Osteoblast (primary cell): Measurements from ENCODE around the gene ACAT2. TPM values are rescaled to one million over a fixed set of nuclear protein-coding genes. Genes with fewer than 3 reads are reported as not detected.

Source experiments
- DNase-seq: peaks from one replicate; pipeline ENCODE4 v3.0.0; 2011; ENCODE audit warnings: low spot score, mixed read lengths; ENCODE audit not compliant: insufficient read length; ENCODE audit errors: missing footprints
- H2AFZ ChIP-seq: 2 replicates; pipeline ENCODE4 v1.6.0; 2011; ENCODE audit warnings: mild to moderate bottlenecking, low read length
- H3K27ac ChIP-seq: 2 replicates; pipeline ENCODE4 v1.5.1; 2011; ENCODE audit warnings: mild to moderate bottlenecking, low read depth, low read length, moderate library complexity
- H3K27me3 ChIP-seq: 2 replicates; pipeline ENCODE4 v1.6.0; 2012; ENCODE audit warnings: mild to moderate bottlenecking, control low read depth, inconsistent platforms, low read length, moderate library complexity; ENCODE audit not compliant: insufficient read depth
- H3K36me3 ChIP-seq: 2 replicates; pipeline ENCODE4 v1.5.1; 2011; ENCODE audit warnings: mild to moderate bottlenecking, low read length, control low read depth, moderate library complexity; ENCODE audit not compliant: insufficient read depth
- H3K4me1 ChIP-seq: 2 replicates; pipeline ENCODE4 v1.5.1; 2011; ENCODE audit warnings: mild to moderate bottlenecking, low read length, control low read depth, moderate library complexity; ENCODE audit not compliant: insufficient read depth
- H3K4me2 ChIP-seq: 2 replicates; pipeline ENCODE4 v1.6.0; 2011; ENCODE audit warnings: mild to moderate bottlenecking, low read length; ENCODE audit not compliant: insufficient read depth
- H3K4me3 ChIP-seq: fragments of 200-600 bp; sonication (generic); 3 replicates; pipeline ENCODE4 v1.5.1; 2012; ENCODE audit warnings: mild to moderate bottlenecking, low read length, inconsistent platforms; ENCODE audit not compliant: insufficient read depth
- H3K79me2 ChIP-seq: 2 replicates; pipeline ENCODE4 v1.6.0; 2012; ENCODE audit warnings: mild to moderate bottlenecking, low read length, control low read depth, inconsistent platforms; ENCODE audit not compliant: insufficient read depth
- H3K9me3 ChIP-seq: 2 replicates; pipeline ENCODE4 v1.5.1; 2011; ENCODE audit warnings: low read depth, low read length, control low read depth
- H4K20me1 ChIP-seq: 2 replicates; pipeline ENCODE4 v1.6.0; 2012; ENCODE audit warnings: mild to moderate bottlenecking, low read length, control low read depth; ENCODE audit not compliant: insufficient read depth
- total RNA-seq: library from RNA; depleted of rRNA; stranded (reverse); fragments of >200 nt; gene quantifications from 2 replicates; pipeline ENCODE4 v1.2.3, GENCODE V29; 2012
- TF ChIP-seq, protein P1 (sequence below): IDR thresholded peaks from 2 replicates; pipeline ENCODE4 v1.5.1; 2011; ENCODE audit warnings: mild to moderate bottlenecking, low read depth, low read length, moderate library complexity; ENCODE audit errors: extremely low read depth

ACAT2 gene
- total RNA-seq, 1 donor: 41.6 TPM

DNA sequence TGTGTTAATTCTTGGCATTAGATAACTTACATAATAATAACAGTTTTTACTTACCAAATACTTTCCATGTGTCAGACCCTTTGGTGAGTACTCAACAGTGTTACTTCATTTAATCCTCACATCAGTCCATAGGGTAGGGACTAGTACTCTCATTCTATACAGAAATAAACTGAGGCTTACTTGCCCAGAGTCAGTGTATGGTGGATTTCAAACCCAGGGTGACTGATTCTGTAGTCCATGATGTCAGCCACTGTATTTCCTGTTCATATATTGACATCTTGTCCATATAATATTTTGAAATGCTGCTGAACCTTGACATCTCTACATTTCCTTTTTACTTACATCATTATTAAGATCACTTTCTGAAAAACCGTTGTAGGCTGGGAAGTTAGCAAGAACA lies 35.7 kb downstream of the ACAT2 start:
- Histone ChIP-seq H2AFZ (no peak overlapping the region), H3K36me3 (peaks cover 40% of the 10 kb centered on the region), H4K20me1 (no peaks in the 10 kb centered on the region), H3K4me2 (no peak overlapping the region), H3K79me2 (peaks cover 16% of the 10 kb centered on the region), H3K4me3 (no peak overlapping the region), H3K9me3 (no peaks in the 10 kb centered on the region), H3K4me1 (no peaks in the 10 kb centered on the region), H3K27me3 (no peaks in the 10 kb centered on the region), H3K27ac (no peak overlapping the region)
- no peak for DNase-seq
- TF ChIP-seq, protein P1, sequence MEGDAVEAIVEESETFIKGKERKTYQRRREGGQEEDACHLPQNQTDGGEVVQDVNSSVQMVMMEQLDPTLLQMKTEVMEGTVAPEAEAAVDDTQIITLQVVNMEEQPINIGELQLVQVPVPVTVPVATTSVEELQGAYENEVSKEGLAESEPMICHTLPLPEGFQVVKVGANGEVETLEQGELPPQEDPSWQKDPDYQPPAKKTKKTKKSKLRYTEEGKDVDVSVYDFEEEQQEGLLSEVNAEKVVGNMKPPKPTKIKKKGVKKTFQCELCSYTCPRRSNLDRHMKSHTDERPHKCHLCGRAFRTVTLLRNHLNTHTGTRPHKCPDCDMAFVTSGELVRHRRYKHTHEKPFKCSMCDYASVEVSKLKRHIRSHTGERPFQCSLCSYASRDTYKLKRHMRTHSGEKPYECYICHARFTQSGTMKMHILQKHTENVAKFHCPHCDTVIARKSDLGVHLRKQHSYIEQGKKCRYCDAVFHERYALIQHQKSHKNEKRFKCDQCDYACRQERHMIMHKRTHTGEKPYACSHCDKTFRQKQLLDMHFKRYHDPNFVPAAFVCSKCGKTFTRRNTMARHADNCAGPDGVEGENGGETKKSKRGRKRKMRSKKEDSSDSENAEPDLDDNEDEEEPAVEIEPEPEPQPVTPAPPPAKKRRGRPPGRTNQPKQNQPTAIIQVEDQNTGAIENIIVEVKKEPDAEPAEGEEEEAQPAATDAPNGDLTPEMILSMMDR: no peak

DNA sequence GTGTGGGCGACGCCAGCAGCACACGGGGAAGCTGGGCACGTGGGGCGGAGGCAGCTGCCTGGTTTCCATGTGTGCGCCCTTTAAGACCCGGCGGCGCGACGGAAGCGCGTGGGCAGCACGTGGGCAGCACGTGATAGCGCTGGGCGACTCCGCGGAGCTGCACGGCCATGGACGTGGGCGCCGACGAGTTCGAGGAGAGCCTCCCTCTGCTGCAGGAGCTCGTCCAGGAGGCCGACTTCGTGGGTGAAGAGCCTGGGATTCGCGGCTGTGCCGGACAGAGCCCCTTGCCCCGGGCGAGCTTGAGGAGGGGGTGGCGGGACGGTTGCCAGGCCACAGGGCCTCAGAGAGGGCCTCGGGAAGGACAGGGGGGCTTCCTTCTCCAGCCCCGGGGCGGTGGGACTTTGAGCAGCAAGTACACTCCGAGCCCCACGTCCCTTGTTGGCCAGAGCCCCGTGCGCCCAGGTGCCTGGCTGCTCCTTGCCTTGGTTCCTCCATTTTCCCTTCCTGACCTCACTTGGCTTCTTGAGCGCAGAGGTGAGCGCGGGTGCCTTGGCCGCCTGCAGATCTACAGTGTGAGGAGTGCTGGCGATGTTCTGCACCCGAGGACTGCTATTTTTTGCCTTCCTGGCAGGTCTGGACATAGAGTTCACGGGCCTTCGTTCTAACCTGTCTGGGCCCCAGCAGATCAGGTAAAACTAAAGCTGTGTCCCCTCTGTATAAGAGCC lies 38.5 kb downstream of the ACAT2 start, which contains the start of gene PNLDC1:
Gene PNLDC1 (plus strand): TSS at position 136 of the 725 bp plus-strand sequence. CDS start 32 bp downstream, at position 168.
- H3K4me1 ChIP-seq: no peaks in the 10 kb centered on the region
- DNase-seq: no peak
- no peak within 1 kb of the TSS for H2AFZ ChIP-seq
- H3K27me3 ChIP-seq: no peaks in the 10 kb centered on the region
- no peaks in the 10 kb centered on the region for H4K20me1 ChIP-seq
- H3K4me3 ChIP-seq: no peak within 1 kb of the TSS
- TF ChIP-seq, protein P1: no peak
- peaks cover 4% of the 10 kb centered on the region for H3K79me2 ChIP-seq
- H3K36me3 ChIP-seq: peaks cover 29% of the 10 kb centered on the region
- H3K4me2 ChIP-seq: no peak within 1 kb of the TSS
- H3K27ac ChIP-seq: no peak within 1 kb of the TSS
- H3K9me3 ChIP-seq: no peaks in the 10 kb centered on the region

- Histone ChIP-seq H2AFZ (no peak overlapping the region), H3K27ac (no peak overlapping the region), H3K4me2 (no peak overlapping the region), H3K4me1 (no peaks in the 10 kb centered on the region), H4K20me1 (no peaks in the 10 kb centered on the region), H3K79me2 (no peaks in the 10 kb centered on the region), H3K4me3 (no peak overlapping the region), H3K9me3 (no peaks in the 10 kb centered on the region), H3K27me3 (no peaks in the 10 kb centered on the region), H3K36me3 (peaks cover 24% of the 10 kb centered on the region)
- DNase-seq: no peak
- TF ChIP-seq, protein P1: no peak
Observed at GRCh38 chr6:159801935-159802334, 40.1 kb downstream of the ACAT2 start.

DNA sequence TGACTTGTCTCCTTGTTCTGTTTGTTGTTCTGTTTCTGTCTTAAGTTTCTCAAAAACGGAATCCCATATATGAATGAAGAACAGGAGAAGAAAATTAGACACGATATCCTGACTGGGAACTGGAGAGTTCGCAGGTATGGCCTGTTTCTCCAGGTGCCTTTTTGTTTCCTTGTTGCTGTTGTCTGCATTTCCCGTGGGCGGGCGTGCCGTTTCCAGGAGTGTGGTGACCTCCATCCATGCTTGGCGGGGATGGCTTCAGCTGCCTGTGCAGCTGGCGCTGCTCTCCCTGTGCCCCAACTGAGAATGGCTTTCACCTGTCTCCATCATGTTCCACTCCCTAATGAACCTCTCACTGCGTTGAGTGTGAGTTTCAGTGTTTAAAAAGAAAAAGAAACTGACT lies 42.7 kb downstream of the ACAT2 start:
- no peaks in the 10 kb centered on the region for H4K20me1 ChIP-seq
- no peaks in the 10 kb centered on the region for H3K9me3 ChIP-seq
- H3K4me1 ChIP-seq: no peaks in the 10 kb centered on the region
- no peak overlapping the region for H3K27ac ChIP-seq
- DNase-seq: no peak
- no peak overlapping the region for H3K4me3 ChIP-seq
- no peaks in the 10 kb centered on the region for H3K27me3 ChIP-seq
- no peaks in the 10 kb centered on the region for H3K36me3 ChIP-seq
- TF ChIP-seq, protein P1: no peak
- H2AFZ ChIP-seq: no peak overlapping the region
- no peak overlapping the region for H3K4me2 ChIP-seq
- H3K79me2 ChIP-seq: no peaks in the 10 kb centered on the region
